Transverse colon (tissue), 4 donors: ENCODE measurements around the gene CLCNKA.

Experiments
- EP300 ChIP-seq: sonication (generic); formaldehyde crosslinking; IDR thresholded peaks from one replicate; pipeline ENCODE4 v1.6.1; 2017; ENCODE audit warnings: antibody characterized with exemption, low read depth
- POLR2A ChIP-seq: fragments of 450-650 bp; IDR thresholded peaks from one replicate; pipeline ENCODE4 v1.6.1; 2016; ENCODE audit warnings: antibody characterized with exemption, mild to moderate bottlenecking, moderate library complexity
- POLR2AphosphoS5 ChIP-seq, 3 donors: sonication (generic); formaldehyde crosslinking; IDR thresholded peaks; one replicate each; pipeline ENCODE4 v1.6.1; 2016; ENCODE audit warnings: antibody characterized with exemption in 3 of 3
- TF ChIP-seq, protein P1 (sequence below), 5 experiments: fragments of 200-600 bp in 3 of 5; fragments of 450-650 bp in 2 of 5; sonication (generic) in 3 of 5; IDR thresholded peaks; 1 replicate in 2 of 5; 2 replicates in 3 of 5; pipeline ENCODE4 v1.5.1; 2016 to 2017; ENCODE audit warnings: antibody characterized with exemption in 5 of 5, inconsistent platforms in 3 of 5, mild to moderate bottlenecking in 2 of 5, moderate library complexity in 1 of 5

GRCh38 chr1:16072616-16073484, 51.0 kb downstream of the CLCNKA start:
- TF ChIP-seq, protein P1, sequence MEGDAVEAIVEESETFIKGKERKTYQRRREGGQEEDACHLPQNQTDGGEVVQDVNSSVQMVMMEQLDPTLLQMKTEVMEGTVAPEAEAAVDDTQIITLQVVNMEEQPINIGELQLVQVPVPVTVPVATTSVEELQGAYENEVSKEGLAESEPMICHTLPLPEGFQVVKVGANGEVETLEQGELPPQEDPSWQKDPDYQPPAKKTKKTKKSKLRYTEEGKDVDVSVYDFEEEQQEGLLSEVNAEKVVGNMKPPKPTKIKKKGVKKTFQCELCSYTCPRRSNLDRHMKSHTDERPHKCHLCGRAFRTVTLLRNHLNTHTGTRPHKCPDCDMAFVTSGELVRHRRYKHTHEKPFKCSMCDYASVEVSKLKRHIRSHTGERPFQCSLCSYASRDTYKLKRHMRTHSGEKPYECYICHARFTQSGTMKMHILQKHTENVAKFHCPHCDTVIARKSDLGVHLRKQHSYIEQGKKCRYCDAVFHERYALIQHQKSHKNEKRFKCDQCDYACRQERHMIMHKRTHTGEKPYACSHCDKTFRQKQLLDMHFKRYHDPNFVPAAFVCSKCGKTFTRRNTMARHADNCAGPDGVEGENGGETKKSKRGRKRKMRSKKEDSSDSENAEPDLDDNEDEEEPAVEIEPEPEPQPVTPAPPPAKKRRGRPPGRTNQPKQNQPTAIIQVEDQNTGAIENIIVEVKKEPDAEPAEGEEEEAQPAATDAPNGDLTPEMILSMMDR (IDR thresholded peaks at IDR 0.05), result no peak
- TF ChIP-seq EP300 (no peak), POLR2A (no peak), POLR2AphosphoS5 (IDR thresholded peaks at IDR 0.05) (no peak)
